Left lung (tissue), 10 donors: ENCODE measurements around the gene TMA7. TPM values are rescaled to one million over a fixed set of nuclear protein-coding genes. Genes with fewer than 3 reads are reported as not detected.
A peak's percentile ranks its signal among the peaks of the same experiment; 100 is the strongest.

ENCODE experiments used
- ATAC-seq: fragments of 200-7000 bp; cut with Tn5 transposase; one replicate; pipeline ENCODE4 v1.9.1; 2020; ENCODE audit warnings: moderate library complexity
- DNase-seq, 4 donors: peaks; one replicate each; pipeline ENCODE4 v3.0.0-alpha.2; 2013 to 2020
- H3K27ac ChIP-seq, 2 donors: fragments of 200-600 bp; sonication (generic) in 1 of 2; one replicate each; pipeline versions ENCODE4 v1.5.0 to v1.8.0; 2020 to 2021
- H3K27me3 ChIP-seq, 2 donors: fragments of 200-600 bp; sonication (generic) in 1 of 2; one replicate each; pipeline versions ENCODE4 v1.5.0 to v1.8.0; 2020 to 2021
- H3K36me3 ChIP-seq, 2 donors: fragments of 200-600 bp; sonication (generic) in 1 of 2; one replicate each; pipeline versions ENCODE4 v1.5.0 to v1.8.0; 2020 to 2021
- H3K4me1 ChIP-seq, 2 donors: fragments of 200-600 bp; one replicate each; pipeline ENCODE4 v1.8.0; 2021
- H3K4me3 ChIP-seq, 2 donors: fragments of 200-600 bp; sonication (generic) in 1 of 2; one replicate each; pipeline versions ENCODE4 v1.5.0 to v1.8.0; 2020 to 2021; ENCODE audit warnings: mild to moderate bottlenecking in 1 of 2
- H3K9me3 ChIP-seq, 2 donors: fragments of 200-600 bp; sonication (generic) in 1 of 2; one replicate each; pipeline versions ENCODE4 v1.5.0 to v1.8.0; 2020 to 2021
- CTCF ChIP-seq, 2 donors: fragments of 200-600 bp; sonication (generic) in 1 of 2; IDR thresholded peaks; one replicate each; pipeline versions ENCODE4 v1.5.0 to v1.8.0; 2021; ENCODE audit warnings: antibody characterized with exemption in 2 of 2
- intact Hi-C, 2 donors: fragments of 100-400 bp; cut with DNase I; formaldehyde crosslinking; loops; one replicate each; pipeline versions ENCODE4 v1.11.2 to v1.14.2; 2022
- polyA plus RNA-seq, 6 donors: library from polyadenylated mRNA; unstranded; fragments of 120-200 nt; gene quantifications; one replicate each; pipeline ENCODE4 v1.2.1, GENCODE V29; 2013; ENCODE audit not compliant: insufficient read length in 6 of 6
- total RNA-seq, 2 donors: library from RNA; stranded (reverse); fragmentation: NEBNext Ultra II Directional; extraction: Animal tissue kit (Norgen Biotek cat#: 25700); gene quantifications; one replicate each; pipeline ENCODE4 v1.2.1, GENCODE V29; 2021
- donor health status: DM: no; HTN: yes; CAD: no.
- donor health status: DM: no; HTN: no; CAD: no.

TMA7 gene
- total and polyA plus RNA-seq, 8 donors = 174 to 288 (median 253) TPM

- H3K4me3 ChIP-seq = peak overlapping the region in 1 of 2 donors; percentile 4
- peak overlapping the region in 1 of 2 donors; percentile 67 for H3K27ac ChIP-seq
These were observed 7.4 kb upstream of the TMA7 start for GRCh38 chr3:48432411-48433371.

GRCh38 chr3:48433472-48434118, 6.5 kb upstream of the TMA7 start:
- DNase-seq = peak in 1 of 4 donors; percentile 68
- no peak for TF ChIP-seq CTCF (IDR thresholded peaks at IDR 0.05)
- Histone ChIP-seq H3K4me3 (peak overlapping the region in 1 of 2 donors; percentile 4), H3K27me3 (peaks cover 0 to 6% of the 10 kb centered on the region in 2 donors), H3K27ac (peak overlapping the region in 1 of 2 donors; percentile 67), H3K36me3 (peaks cover 0 to 18% of the 10 kb centered on the region in 2 donors), H3K9me3 (no peaks in the 10 kb centered on the region), H3K4me1 (peaks cover 10 to 27% of the 10 kb centered on the region in 2 donors)
- intact Hi-C loops = no loop called here
- peak; percentile 55 for ATAC-seq

More at GRCh38 chr3:48432411-48433371, 7.4 kb upstream of the TMA7 start:
- H3K4me1 ChIP-seq = peaks cover 13 to 36% of the 10 kb centered on the region in 2 donors
- TF ChIP-seq CTCF (IDR thresholded peaks at IDR 0.05) = no peak
- peaks cover 0 to 18% of the 10 kb centered on the region in 2 donors for H3K36me3 ChIP-seq
- intact Hi-C loops = no loop called here
- DNase-seq (peak in 1 of 4 donors; percentile 15), ATAC-seq (no peak)
- H3K27me3 ChIP-seq = peaks cover 0 to 14% of the 10 kb centered on the region in 2 donors
- H3K9me3 ChIP-seq = no peaks in the 10 kb centered on the region

- Histone ChIP-seq H3K9me3 (no peaks in the 10 kb centered on the region), H3K4me1 (peaks cover 16 to 31% of the 10 kb centered on the region in 2 donors), H3K4me3 (no peak overlapping the region), H3K36me3 (peaks cover 0 to 18% of the 10 kb centered on the region in 2 donors), H3K27me3 (no peaks in the 10 kb centered on the region), H3K27ac (no peak overlapping the region)
- DNase-seq (peak in 1 of 4 donors; percentile 32), ATAC-seq (no peak)
- TF ChIP-seq CTCF (IDR thresholded peaks at IDR 0.05) = no peak
- intact Hi-C loops = loop anchor here in 1 of 2 donors (5.0 kb wide), 2 partner anchors 32 to 162 kb away; no protein-coding TSS in a partner anchor
These were observed 5.3 kb upstream of the TMA7 start for GRCh38 chr3:48434591-48435222.

GRCh38 chr3:48435223-48435595, 4.8 kb upstream of the TMA7 start:
- H3K9me3 ChIP-seq = no peaks in the 10 kb centered on the region
- intact Hi-C loops = loop anchor here in 1 of 2 donors (5.0 kb wide), 2 partner anchors 33 to 163 kb away; no protein-coding TSS in a partner anchor
- ATAC-seq = no peak
- no peak overlapping the region for H3K4me3 ChIP-seq
- H3K27me3 ChIP-seq = no peaks in the 10 kb centered on the region
- H3K4me1 ChIP-seq = peaks cover 16 to 26% of the 10 kb centered on the region in 2 donors
- peak in 1 of 4 donors; percentile 26 for DNase-seq
- peaks cover 0 to 18% of the 10 kb centered on the region in 2 donors for H3K36me3 ChIP-seq
- TF ChIP-seq CTCF (IDR thresholded peaks at IDR 0.05) = no peak
- peak overlapping the region in 1 of 2 donors; percentile 14 for H3K27ac ChIP-seq
